OCI-LY3 (cell line): ENCODE results near the gene SPRR2D.

Source experiments
- EZH2phosphoT487 ChIP-seq: fragments of 200-600 bp; shearing (Covaris generic); IDR thresholded peaks from 2 replicates; pipeline ENCODE4 v1.6.1; 2018; ENCODE audit warnings: antibody characterized with exemption, mixed run types, low read depth
- TF ChIP-seq, protein P1 (sequence below): fragments of 200-600, 300-600 bp; sonication (generic); IDR thresholded peaks from 2 replicates; pipeline ENCODE4 v1.5.1; 2014; ENCODE audit warnings: antibody characterized with exemption, low read length, low read depth

GRCh38 chr1:153058826-153059784 lies 18.2 kb upstream of the SPRR2D start:
- TF ChIP-seq, protein P1, sequence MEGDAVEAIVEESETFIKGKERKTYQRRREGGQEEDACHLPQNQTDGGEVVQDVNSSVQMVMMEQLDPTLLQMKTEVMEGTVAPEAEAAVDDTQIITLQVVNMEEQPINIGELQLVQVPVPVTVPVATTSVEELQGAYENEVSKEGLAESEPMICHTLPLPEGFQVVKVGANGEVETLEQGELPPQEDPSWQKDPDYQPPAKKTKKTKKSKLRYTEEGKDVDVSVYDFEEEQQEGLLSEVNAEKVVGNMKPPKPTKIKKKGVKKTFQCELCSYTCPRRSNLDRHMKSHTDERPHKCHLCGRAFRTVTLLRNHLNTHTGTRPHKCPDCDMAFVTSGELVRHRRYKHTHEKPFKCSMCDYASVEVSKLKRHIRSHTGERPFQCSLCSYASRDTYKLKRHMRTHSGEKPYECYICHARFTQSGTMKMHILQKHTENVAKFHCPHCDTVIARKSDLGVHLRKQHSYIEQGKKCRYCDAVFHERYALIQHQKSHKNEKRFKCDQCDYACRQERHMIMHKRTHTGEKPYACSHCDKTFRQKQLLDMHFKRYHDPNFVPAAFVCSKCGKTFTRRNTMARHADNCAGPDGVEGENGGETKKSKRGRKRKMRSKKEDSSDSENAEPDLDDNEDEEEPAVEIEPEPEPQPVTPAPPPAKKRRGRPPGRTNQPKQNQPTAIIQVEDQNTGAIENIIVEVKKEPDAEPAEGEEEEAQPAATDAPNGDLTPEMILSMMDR = no peak
- no peak for TF ChIP-seq EZH2phosphoT487
